ENCODE data around the gene DENND2A. TPM values are rescaled to one million over a fixed set of nuclear protein-coding genes. Genes with fewer than 3 reads are reported as not detected.

Gene DENND2A
- total RNA-seq, 1 experiment from 2014 or later, result 10.0 TPM

DNA sequence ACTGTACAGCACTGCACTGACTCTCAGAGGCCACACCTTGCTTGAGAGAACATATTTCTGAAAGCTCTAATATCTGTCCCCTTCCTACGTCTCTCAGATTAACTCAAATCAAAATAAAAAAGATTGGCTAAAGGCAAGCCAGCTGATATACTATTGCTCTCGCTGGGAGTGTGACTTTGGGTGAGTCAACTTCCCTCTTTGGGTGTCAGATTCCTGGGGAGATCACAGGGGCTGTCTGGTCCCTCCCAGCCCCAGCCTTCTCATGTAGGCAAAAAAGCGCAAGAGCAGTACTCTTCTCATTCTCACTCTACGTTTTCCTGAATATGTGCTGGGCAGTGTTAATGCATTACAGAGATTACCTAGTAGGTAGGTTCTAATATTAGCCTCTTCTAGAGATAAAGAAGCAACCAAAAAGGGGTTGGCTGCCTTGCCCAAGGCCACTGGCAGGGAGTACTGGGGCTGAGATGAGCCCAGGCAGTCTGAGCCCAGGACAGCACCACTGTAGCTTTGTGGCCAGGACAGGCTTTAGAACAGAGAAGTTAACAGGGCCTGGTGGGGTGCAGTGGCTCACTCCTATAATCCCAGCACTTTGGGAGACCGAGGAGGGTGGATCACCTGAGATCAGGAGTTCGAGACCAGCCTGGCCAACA is 9.1 kb upstream of the DENND2A start:
- H3K4me3 Mint-ChIP-seq, result no peak overlapping the region
- no peak for TF ChIP-seq USF2 (CRISPR knock-in tag; IDR thresholded peaks at IDR 0.05)
- no peak for TF ChIP-seq SMAD4 (CRISPR knock-in tag; IDR thresholded peaks at IDR 0.05)
- no peak for TF ChIP-seq FOXP1 (CRISPR knock-in tag; IDR thresholded peaks at IDR 0.05; ENCODE audit: borderline replicate concordance)
- TF ChIP-seq, protein P1, sequence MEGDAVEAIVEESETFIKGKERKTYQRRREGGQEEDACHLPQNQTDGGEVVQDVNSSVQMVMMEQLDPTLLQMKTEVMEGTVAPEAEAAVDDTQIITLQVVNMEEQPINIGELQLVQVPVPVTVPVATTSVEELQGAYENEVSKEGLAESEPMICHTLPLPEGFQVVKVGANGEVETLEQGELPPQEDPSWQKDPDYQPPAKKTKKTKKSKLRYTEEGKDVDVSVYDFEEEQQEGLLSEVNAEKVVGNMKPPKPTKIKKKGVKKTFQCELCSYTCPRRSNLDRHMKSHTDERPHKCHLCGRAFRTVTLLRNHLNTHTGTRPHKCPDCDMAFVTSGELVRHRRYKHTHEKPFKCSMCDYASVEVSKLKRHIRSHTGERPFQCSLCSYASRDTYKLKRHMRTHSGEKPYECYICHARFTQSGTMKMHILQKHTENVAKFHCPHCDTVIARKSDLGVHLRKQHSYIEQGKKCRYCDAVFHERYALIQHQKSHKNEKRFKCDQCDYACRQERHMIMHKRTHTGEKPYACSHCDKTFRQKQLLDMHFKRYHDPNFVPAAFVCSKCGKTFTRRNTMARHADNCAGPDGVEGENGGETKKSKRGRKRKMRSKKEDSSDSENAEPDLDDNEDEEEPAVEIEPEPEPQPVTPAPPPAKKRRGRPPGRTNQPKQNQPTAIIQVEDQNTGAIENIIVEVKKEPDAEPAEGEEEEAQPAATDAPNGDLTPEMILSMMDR (IDR thresholded peaks at IDR 0.05), result no peak
- no peak for TF ChIP-seq RORB (CRISPR knock-in tag; IDR thresholded peaks at IDR 0.05)
- TF ChIP-seq AFF4 (CRISPR knock-in tag; IDR thresholded peaks at IDR 0.05; ENCODE audit: borderline replicate concordance), result no peak
- no peak for TF ChIP-seq IRF2 (CRISPR knock-in tag; IDR thresholded peaks at IDR 0.05; ENCODE audit: borderline replicate concordance, low read depth)
- H3K27ac Mint-ChIP-seq, result peak overlapping the region; percentile 41; the same call in 1 of the 2 replicates
- ChIA-PET CTCF (interaction anchor here (1.0 kb wide), 1 partner anchor 14 kb away, joined by 3 read pairs; no protein-coding TSS in a partner anchor), POLR2A (no interaction called here)
- no peaks in the 10 kb centered on the region for H3K27me3 Mint-ChIP-seq (ENCODE audit: low read depth)
- no peak for ATAC-seq
- H3K36me3 Mint-ChIP-seq, result no peaks in the 10 kb centered on the region
- H3K4me1 Mint-ChIP-seq, result peaks cover 12% of the 10 kb centered on the region
- no peak for DNase-seq (ENCODE audit: low spot score)
- no peaks in the 10 kb centered on the region for H3K9me3 Mint-ChIP-seq

GRCh38 chr7:140646931-140647647 is 6.5 kb upstream of the DENND2A start:
- Mint-ChIP-seq H3K4me3 (no peak overlapping the region), H3K27ac (no peak overlapping the region), H3K27me3 (ENCODE audit: low read depth) (peaks cover 13% of the 10 kb centered on the region), H3K9me3 (no peaks in the 10 kb centered on the region), H3K4me1 (peaks cover 12% of the 10 kb centered on the region), H3K36me3 (no peaks in the 10 kb centered on the region)
- DNase-seq (ENCODE audit: low spot score) (peak; percentile 74), ATAC-seq (peak; percentile 96)
- TF ChIP-seq, protein P2, sequence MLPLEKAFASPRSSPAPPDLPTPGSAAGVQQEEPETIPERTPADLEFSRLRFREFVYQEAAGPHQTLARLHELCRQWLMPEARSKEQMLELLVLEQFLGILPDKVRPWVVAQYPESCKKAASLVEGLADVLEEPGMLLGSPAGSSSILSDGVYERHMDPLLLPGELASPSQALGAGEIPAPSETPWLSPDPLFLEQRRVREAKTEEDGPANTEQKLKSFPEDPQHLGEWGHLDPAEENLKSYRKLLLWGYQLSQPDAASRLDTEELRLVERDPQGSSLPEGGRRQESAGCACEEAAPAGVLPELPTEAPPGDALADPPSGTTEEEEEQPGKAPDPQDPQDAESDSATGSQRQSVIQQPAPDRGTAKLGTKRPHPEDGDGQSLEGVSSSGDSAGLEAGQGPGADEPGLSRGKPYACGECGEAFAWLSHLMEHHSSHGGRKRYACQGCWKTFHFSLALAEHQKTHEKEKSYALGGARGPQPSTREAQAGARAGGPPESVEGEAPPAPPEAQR (CRISPR knock-in tag; IDR thresholded peaks at IDR 0.05), result no peak
- TF ChIP-seq MYBL2 (CRISPR knock-in tag; IDR thresholded peaks at IDR 0.05), result no peak
- TF ChIP-seq, protein P1 (IDR thresholded peaks at IDR 0.05), result peak; percentile 36; the same call in 1 of the 2 replicates
- TF ChIP-seq NR2C2 (CRISPR knock-in tag; IDR thresholded peaks at IDR 0.05), result no peak
- TF ChIP-seq, protein P3, sequence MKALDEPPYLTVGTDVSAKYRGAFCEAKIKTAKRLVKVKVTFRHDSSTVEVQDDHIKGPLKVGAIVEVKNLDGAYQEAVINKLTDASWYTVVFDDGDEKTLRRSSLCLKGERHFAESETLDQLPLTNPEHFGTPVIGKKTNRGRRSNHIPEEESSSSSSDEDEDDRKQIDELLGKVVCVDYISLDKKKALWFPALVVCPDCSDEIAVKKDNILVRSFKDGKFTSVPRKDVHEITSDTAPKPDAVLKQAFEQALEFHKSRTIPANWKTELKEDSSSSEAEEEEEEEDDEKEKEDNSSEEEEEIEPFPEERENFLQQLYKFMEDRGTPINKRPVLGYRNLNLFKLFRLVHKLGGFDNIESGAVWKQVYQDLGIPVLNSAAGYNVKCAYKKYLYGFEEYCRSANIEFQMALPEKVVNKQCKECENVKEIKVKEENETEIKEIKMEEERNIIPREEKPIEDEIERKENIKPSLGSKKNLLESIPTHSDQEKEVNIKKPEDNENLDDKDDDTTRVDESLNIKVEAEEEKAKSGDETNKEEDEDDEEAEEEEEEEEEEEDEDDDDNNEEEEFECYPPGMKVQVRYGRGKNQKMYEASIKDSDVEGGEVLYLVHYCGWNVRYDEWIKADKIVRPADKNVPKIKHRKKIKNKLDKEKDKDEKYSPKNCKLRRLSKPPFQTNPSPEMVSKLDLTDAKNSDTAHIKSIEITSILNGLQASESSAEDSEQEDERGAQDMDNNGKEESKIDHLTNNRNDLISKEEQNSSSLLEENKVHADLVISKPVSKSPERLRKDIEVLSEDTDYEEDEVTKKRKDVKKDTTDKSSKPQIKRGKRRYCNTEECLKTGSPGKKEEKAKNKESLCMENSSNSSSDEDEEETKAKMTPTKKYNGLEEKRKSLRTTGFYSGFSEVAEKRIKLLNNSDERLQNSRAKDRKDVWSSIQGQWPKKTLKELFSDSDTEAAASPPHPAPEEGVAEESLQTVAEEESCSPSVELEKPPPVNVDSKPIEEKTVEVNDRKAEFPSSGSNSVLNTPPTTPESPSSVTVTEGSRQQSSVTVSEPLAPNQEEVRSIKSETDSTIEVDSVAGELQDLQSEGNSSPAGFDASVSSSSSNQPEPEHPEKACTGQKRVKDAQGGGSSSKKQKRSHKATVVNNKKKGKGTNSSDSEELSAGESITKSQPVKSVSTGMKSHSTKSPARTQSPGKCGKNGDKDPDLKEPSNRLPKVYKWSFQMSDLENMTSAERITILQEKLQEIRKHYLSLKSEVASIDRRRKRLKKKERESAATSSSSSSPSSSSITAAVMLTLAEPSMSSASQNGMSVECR (CRISPR knock-in tag; IDR thresholded peaks at IDR 0.05; ENCODE audit: borderline replicate concordance), result no peak
- TF ChIP-seq NFATC4 (CRISPR knock-in tag; IDR thresholded peaks at IDR 0.05), result no peak
- CTCF ChIA-PET, result interaction anchor here (0.6 to 2.0 kb wide), 25 partner anchors 9 to 1221 kb away, joined by 3 to 6 read pairs (median 4); partner anchors contain the start of gene ADCK2
- POLR2A ChIA-PET, result interaction anchor here (0.6 kb wide), 1 partner anchor 11 kb away, joined by 3 read pairs; no protein-coding TSS in a partner anchor
